Measurements from ENCODE around the gene IRX5. TPM values are rescaled to one million over a fixed set of nuclear protein-coding genes. Genes with fewer than 3 reads are reported as not detected.

IRX5 gene
- total RNA-seq, 1 donor from 2014 or later = 23.8 TPM

GRCh38 chr16:54942353-54942943, 11.8 kb downstream of the IRX5 start:
- no peak overlapping the region for H3K4me3 ChIP-seq
- intact Hi-C loops (cut with DNase I) = no loop called here
- peaks cover 62% of the 10 kb centered on the region for H3K27me3 ChIP-seq (ENCODE audit: low read depth)
- no peak overlapping the region for H3K27ac ChIP-seq
- ATAC-seq (no peak), DNase-seq (no peak)
- peaks cover 24% of the 10 kb centered on the region for H3K4me1 ChIP-seq
- H3K36me3 ChIP-seq = no peaks in the 10 kb centered on the region
- no peak for TF ChIP-seq CTCF (IDR thresholded peaks at IDR 0.05)
- no peaks in the 10 kb centered on the region for H3K9me3 ChIP-seq

GRCh38 chr16:54944002-54944401, 13.3 kb downstream of the IRX5 start:
- Histone ChIP-seq H3K4me1 (peaks cover 8% of the 10 kb centered on the region), H3K4me3 (no peak overlapping the region), H3K27me3 (ENCODE audit: low read depth) (peaks cover 46% of the 10 kb centered on the region), H3K36me3 (no peaks in the 10 kb centered on the region), H3K27ac (no peak overlapping the region), H3K9me3 (no peaks in the 10 kb centered on the region)
- TF ChIP-seq CTCF (IDR thresholded peaks at IDR 0.05) = no peak
- intact Hi-C loops (cut with DNase I) = no loop called here
- ATAC-seq (no peak), DNase-seq (no peak)

- intact Hi-C loops (cut with DNase I) = no loop called here
- no peak overlapping the region for H3K27ac ChIP-seq
- no peak for TF ChIP-seq CTCF (IDR thresholded peaks at IDR 0.05)
- no peaks in the 10 kb centered on the region for H3K36me3 ChIP-seq
- ATAC-seq (no peak), DNase-seq (no peak)
- peaks cover 45% of the 10 kb centered on the region for H3K27me3 ChIP-seq (ENCODE audit: low read depth)
- no peaks in the 10 kb centered on the region for H3K4me1 ChIP-seq
- no peak overlapping the region for H3K4me3 ChIP-seq
- H3K9me3 ChIP-seq = no peaks in the 10 kb centered on the region
Observed at GRCh38 chr16:54945063-54945462, 14.4 kb downstream of the IRX5 start.

- Histone ChIP-seq H3K9me3 (no peaks in the 10 kb centered on the region), H3K27me3 (ENCODE audit: low read depth) (peaks cover 32% of the 10 kb centered on the region), H3K27ac (no peak overlapping the region), H3K4me3 (no peak overlapping the region), H3K4me1 (no peaks in the 10 kb centered on the region), H3K36me3 (no peaks in the 10 kb centered on the region)
- intact Hi-C loops (cut with DNase I) = no loop called here
- ATAC-seq (no peak), DNase-seq (no peak)
- TF ChIP-seq CTCF (IDR thresholded peaks at IDR 0.05) = no peak
Observed at GRCh38 chr16:54946909-54947308, 16.2 kb downstream of the IRX5 start.

- no peak for TF ChIP-seq CTCF (IDR thresholded peaks at IDR 0.05)
- intact Hi-C loops (cut with DNase I) = no loop called here
- no peak for DNase-seq
- H3K4me1 ChIP-seq = no peaks in the 10 kb centered on the region
- peaks cover 32% of the 10 kb centered on the region for H3K27me3 ChIP-seq (ENCODE audit: low read depth)
- ATAC-seq = no peak
- no peak overlapping the region for H3K27ac ChIP-seq
- no peaks in the 10 kb centered on the region for H3K36me3 ChIP-seq
- H3K4me3 ChIP-seq = no peak overlapping the region
- no peaks in the 10 kb centered on the region for H3K9me3 ChIP-seq
Observed at GRCh38 chr16:54947616-54948015, 17.0 kb downstream of the IRX5 start.

Data from lower lobe of right lung (tissue), 2 donors.